Neural progenitor cell (in vitro differentiated cells): ENCODE data around the gene AMELX. TPM values are rescaled to one million over a fixed set of nuclear protein-coding genes. Genes with fewer than 3 reads are reported as not detected.

ENCODE experiments used
- DNase-seq: peaks from one replicate; pipeline ENCODE4 v3.0.0-alpha.2; 2016; ENCODE audit warnings: low spot score
- H2AFZ ChIP-seq: fragments of 200-600 bp; sonication (generic); replicated peaks from 2 replicates; pipeline ENCODE4 v1.6.1; 2016; ENCODE audit warnings: antibody characterized with exemption
- H3F3A ChIP-seq: fragments of 200-600 bp; sonication (generic); 2 replicates; pipeline ENCODE4 v1.6.1; 2016; ENCODE audit warnings: antibody characterized with exemption, low read depth
- H3K27ac ChIP-seq: fragments of 200-600 bp; sonication (generic); 2 replicates; pipeline ENCODE4 v1.5.1; 2016; ENCODE audit warnings: mild to moderate bottlenecking
- H3K27me3 ChIP-seq: fragments of 200-600 bp; sonication (generic); 2 replicates; pipeline ENCODE4 v1.6.1; 2016; ENCODE audit warnings: mild to moderate bottlenecking, moderate library complexity
- H3K36me3 ChIP-seq: fragments of 200-600 bp; sonication (generic); 2 replicates; pipeline ENCODE4 v1.5.1; 2016
- H3K4me1 ChIP-seq: fragments of 200-600 bp; sonication (generic); 2 replicates; pipeline ENCODE4 v1.6.1; 2016; ENCODE audit warnings: mixed run types
- H3K4me2 ChIP-seq: fragments of 200-600 bp; sonication (generic); 2 replicates; pipeline ENCODE4 v1.6.1; 2016
- H3K4me3 ChIP-seq: fragments of 200-600 bp; sonication (generic); 2 replicates; pipeline ENCODE4 v1.5.1; 2016
- H3K79me2 ChIP-seq: fragments of 200-600 bp; sonication (generic); 2 replicates; pipeline ENCODE4 v1.6.1; 2016; ENCODE audit warnings: low read depth
- H3K9ac ChIP-seq: fragments of 200-600 bp; sonication (generic); 2 replicates; pipeline ENCODE4 v1.6.1; 2016
- H3K9me3 ChIP-seq: fragments of 200-600 bp; sonication (generic); 2 replicates; pipeline ENCODE4 v1.5.1; 2016; ENCODE audit warnings: low read depth
- H4K20me1 ChIP-seq: fragments of 200-600 bp; sonication (generic); 2 replicates; pipeline ENCODE4 v1.6.1; 2016; ENCODE audit warnings: low read depth
- H3K27ac Mint-ChIP-seq: 3 replicates; pipeline ENCODE4 v1.8.0; 2021; ENCODE audit warnings: mixed read lengths
- H3K27me3 Mint-ChIP-seq: 2 replicates; pipeline ENCODE4 v1.8.0; 2022; ENCODE audit warnings: low read depth, mild to moderate bottlenecking, inconsistent platforms, moderate library complexity, mixed read lengths; ENCODE audit not compliant: insufficient read depth
- H3K36me3 Mint-ChIP-seq: 3 replicates; pipeline ENCODE4 v1.8.0; 2021; ENCODE audit warnings: mixed read lengths
- H3K4me1 Mint-ChIP-seq: 3 replicates; pipeline ENCODE4 v1.8.0; 2021; ENCODE audit warnings: mixed read lengths
- H3K4me3 Mint-ChIP-seq: 3 replicates; pipeline ENCODE4 v1.8.0; 2021; ENCODE audit warnings: mild to moderate bottlenecking, moderate library complexity, mixed read lengths
- H3K9me3 Mint-ChIP-seq: 3 replicates; pipeline ENCODE4 v1.8.0; 2020; ENCODE audit warnings: mixed read lengths
- CTCF ChIP-seq: fragments of 200-600 bp; sonication (generic); IDR thresholded peaks from 2 replicates; pipeline ENCODE4 v1.5.1; 2017; ENCODE audit warnings: antibody characterized with exemption, mild to moderate bottlenecking
- EZH2 ChIP-seq: fragments of 200-600 bp; sonication (generic); IDR thresholded peaks from 2 replicates; pipeline ENCODE4 v1.6.1; 2017; ENCODE audit warnings: antibody characterized with exemption, mild to moderate bottlenecking, moderate library complexity
- EZH2phosphoT487 ChIP-seq: fragments of 200-600 bp; sonication (generic); IDR thresholded peaks from 2 replicates; pipeline ENCODE4 v1.6.1; 2017; ENCODE audit warnings: antibody characterized with exemption
- total RNA-seq: library from RNA; depleted of rRNA; stranded (reverse); fragments of >200 nt; gene quantifications from 2 replicates; pipeline ENCODE4 v1.2.3, GENCODE V29; 2015; ENCODE audit warnings: low replicate concordance

AMELX gene
- total RNA-seq, 1 donor from 2014 or later: not detected

GRCh38 chrX:11285651-11286050, 7.6 kb upstream of the AMELX start:
- H3K4me3 Mint-ChIP-seq: no peak overlapping the region
- no peak for TF ChIP-seq EZH2
- TF ChIP-seq CTCF: no peak
- TF ChIP-seq EZH2phosphoT487: no peak
- no peak for DNase-seq
- H3K4me1 Mint-ChIP-seq: peaks cover 7% of the 10 kb centered on the region
- H3K36me3 ChIP-seq: no peaks in the 10 kb centered on the region
- no peak overlapping the region for H3K4me3 ChIP-seq
- H4K20me1 ChIP-seq: no peaks in the 10 kb centered on the region
- no peaks in the 10 kb centered on the region for H3F3A ChIP-seq
- no peak overlapping the region for H3K4me2 ChIP-seq
- H3K9me3 Mint-ChIP-seq: no peaks in the 10 kb centered on the region
- no peak overlapping the region for H2AFZ ChIP-seq
- no peaks in the 10 kb centered on the region for H3K27me3 ChIP-seq
- H3K4me1 ChIP-seq: no peaks in the 10 kb centered on the region
- no peak overlapping the region for H3K27ac Mint-ChIP-seq
- H3K36me3 Mint-ChIP-seq: no peaks in the 10 kb centered on the region
- no peaks in the 10 kb centered on the region for H3K79me2 ChIP-seq
- no peak overlapping the region for H3K27ac ChIP-seq
- H3K9me3 ChIP-seq: no peaks in the 10 kb centered on the region
- H3K27me3 Mint-ChIP-seq: no peaks in the 10 kb centered on the region
- H3K9ac ChIP-seq: no peak overlapping the region

- H3K9me3 Mint-ChIP-seq: no peaks in the 10 kb centered on the region
- H3K4me1 Mint-ChIP-seq: peaks cover 11% of the 10 kb centered on the region
- no peak overlapping the region for H3K4me3 Mint-ChIP-seq
- H3F3A ChIP-seq: no peaks in the 10 kb centered on the region
- H3K27ac ChIP-seq: no peak overlapping the region
- no peaks in the 10 kb centered on the region for H3K36me3 Mint-ChIP-seq
- no peaks in the 10 kb centered on the region for H4K20me1 ChIP-seq
- H3K9me3 ChIP-seq: no peaks in the 10 kb centered on the region
- H3K4me3 ChIP-seq: no peak overlapping the region
- no peaks in the 10 kb centered on the region for H3K36me3 ChIP-seq
- no peak overlapping the region for H3K9ac ChIP-seq
- no peak for DNase-seq
- H3K27me3 ChIP-seq: no peaks in the 10 kb centered on the region
- no peaks in the 10 kb centered on the region for H3K27me3 Mint-ChIP-seq
- no peak overlapping the region for H3K4me2 ChIP-seq
- TF ChIP-seq EZH2phosphoT487 (no peak), EZH2 (no peak), CTCF (no peak)
- no peak overlapping the region for H3K27ac Mint-ChIP-seq
- no peak overlapping the region for H2AFZ ChIP-seq
- H3K79me2 ChIP-seq: no peaks in the 10 kb centered on the region
- no peaks in the 10 kb centered on the region for H3K4me1 ChIP-seq
Observed at GRCh38 chrX:11287505-11287904, 5.7 kb upstream of the AMELX start.

GRCh38 chrX:11290416-11291102, 2.7 kb upstream of the AMELX start:
- H3K4me3 ChIP-seq: no peak overlapping the region
- H3K36me3 Mint-ChIP-seq: no peaks in the 10 kb centered on the region
- no peaks in the 10 kb centered on the region for H3K36me3 ChIP-seq
- no peaks in the 10 kb centered on the region for H4K20me1 ChIP-seq
- H2AFZ ChIP-seq: no peak overlapping the region
- H3K79me2 ChIP-seq: no peaks in the 10 kb centered on the region
- no peaks in the 10 kb centered on the region for H3K27me3 Mint-ChIP-seq
- H3K4me1 Mint-ChIP-seq: peaks cover 18% of the 10 kb centered on the region
- no peak overlapping the region for H3K4me2 ChIP-seq
- no peak overlapping the region for H3K4me3 Mint-ChIP-seq
- DNase-seq: no peak
- H3K9me3 ChIP-seq: no peaks in the 10 kb centered on the region
- no peaks in the 10 kb centered on the region for H3K4me1 ChIP-seq
- H3K27ac ChIP-seq: no peak overlapping the region
- H3F3A ChIP-seq: no peaks in the 10 kb centered on the region
- no peaks in the 10 kb centered on the region for H3K9me3 Mint-ChIP-seq
- H3K27me3 ChIP-seq: no peaks in the 10 kb centered on the region
- H3K9ac ChIP-seq: no peak overlapping the region
- TF ChIP-seq EZH2 (no peak), EZH2phosphoT487 (no peak), CTCF (no peak)
- H3K27ac Mint-ChIP-seq: no peak overlapping the region
